A673 (cell line): ENCODE results near the gene EFS.

Experiments
- CTCF ChIP-seq: fragments of 300-800, 200-600 bp; sonication (generic); conservative IDR thresholded peaks from 2 replicates; pipeline ENCODE4 v1.5.1; 2017; ENCODE audit warnings: low read depth, mild to moderate bottlenecking, antibody characterized with exemption, low read length, moderate library complexity, mixed read lengths
- EZH2 ChIP-seq: fragments of 200-600 bp; sonication (generic); IDR thresholded peaks from 2 replicates; pipeline ENCODE4 v1.6.1; 2017; ENCODE audit warnings: borderline replicate concordance, low read depth, mild to moderate bottlenecking, mixed read lengths, antibody characterized with exemption, low read length; ENCODE audit not compliant: poor library complexity, severe bottlenecking

GRCh38 chr14:23358553-23359166 lies 6.3 kb downstream of the EFS start:
- no peak for TF ChIP-seq EZH2
- no peak for TF ChIP-seq CTCF
